Hepatocyte (in vitro differentiated cells): Measurements from ENCODE around the gene PDYN. TPM values are rescaled to one million over a fixed set of nuclear protein-coding genes. Genes with fewer than 3 reads are reported as not detected.

ENCODE experiments used
- DNase-seq: peaks from one replicate; pipeline ENCODE4 v3.0.0-alpha.2; 2016; ENCODE audit warnings: low spot score
- H2AFZ ChIP-seq: fragments of 200-600 bp; sonication (generic); 2 replicates; pipeline ENCODE4 v1.6.0; 2016; ENCODE audit warnings: antibody characterized with exemption, mild to moderate bottlenecking
- H3K27ac ChIP-seq: fragments of 200-600 bp; sonication (generic); 2 replicates; pipeline ENCODE4 v1.5.1; 2016; ENCODE audit warnings: mild to moderate bottlenecking
- H3K27me3 ChIP-seq: fragments of 200-600 bp; sonication (generic); 2 replicates; pipeline ENCODE4 v1.6.1; 2016
- H3K36me3 ChIP-seq: fragments of 200-600 bp; sonication (generic); replicated peaks from 2 replicates; pipeline ENCODE4 v1.5.1; 2016; ENCODE audit warnings: low read depth; ENCODE audit not compliant: insufficient read depth
- H3K4me1 ChIP-seq: fragments of 200-600 bp; sonication (generic); 2 replicates; pipeline ENCODE4 v1.5.1; 2016; ENCODE audit warnings: mild to moderate bottlenecking, moderate library complexity; ENCODE audit not compliant: insufficient read depth
- H3K4me2 ChIP-seq: fragments of 200-600 bp; sonication (generic); 2 replicates; pipeline ENCODE4 v1.6.0; 2016
- H3K4me3 ChIP-seq: fragments of 200-600 bp; sonication (generic); 2 replicates; pipeline ENCODE4 v1.5.1; 2016; ENCODE audit warnings: mild to moderate bottlenecking
- H3K79me2 ChIP-seq: fragments of 200-600 bp; sonication (generic); 2 replicates; pipeline ENCODE4 v1.6.0; 2017; ENCODE audit warnings: mild to moderate bottlenecking
- H3K9me2 ChIP-seq: fragments of 200-600 bp; sonication (generic); replicated peaks from 2 replicates; pipeline ENCODE4 v1.6.0; 2017; ENCODE audit warnings: mild to moderate bottlenecking; ENCODE audit not compliant: insufficient read depth
- H3K9me3 ChIP-seq: fragments of 200-600 bp; sonication (generic); 2 replicates; pipeline ENCODE4 v1.5.1; 2016; ENCODE audit warnings: low read depth, mild to moderate bottlenecking
- H4K20me1 ChIP-seq: fragments of 200-600 bp; sonication (generic); 2 replicates; pipeline ENCODE4 v1.6.0; 2016; ENCODE audit warnings: mild to moderate bottlenecking; ENCODE audit not compliant: insufficient read depth, poor library complexity, severe bottlenecking
- CTCF ChIP-seq: fragments of 200-600 bp; sonication (generic); IDR thresholded peaks from 2 replicates; pipeline ENCODE4 v1.5.1; 2016; ENCODE audit warnings: antibody characterized with exemption, mild to moderate bottlenecking; ENCODE audit not compliant: poor library complexity
- EZH2 ChIP-seq: fragments of 200-600 bp; sonication (generic); IDR thresholded peaks from 2 replicates; pipeline ENCODE4 v1.6.1; 2016; ENCODE audit warnings: antibody characterized with exemption, mild to moderate bottlenecking, borderline replicate concordance
- EZH2phosphoT487 ChIP-seq: fragments of 200-600 bp; sonication (generic); IDR thresholded peaks from one replicate; pipeline ENCODE4 v1.6.1; 2018; ENCODE audit warnings: antibody characterized with exemption, mild to moderate bottlenecking, low read depth, moderate library complexity; ENCODE audit not compliant: unreplicated experiment, severe bottlenecking
- whole genome bisulfite sequencing: methylation state at CpG from one replicate; pipeline ENCODE4 v1.1.6; 2016; ENCODE audit warnings: low lambda C conversion rate; ENCODE audit errors: missing lambda C conversion rate; 5-methylcytosine and 5-hydroxymethylcytosine counted together
- polyA plus RNA-seq: library from polyadenylated mRNA; unstranded; fragments of >200 nt; fragmentation: Nextera tagmentation; extraction: Ambion mirVana; gene quantifications from 2 replicates; pipeline ENCODE4 v1.2.1, GENCODE V29; 2016
- total RNA-seq: library from RNA; depleted of rRNA; stranded (reverse); fragments of >200 nt; gene quantifications from 2 replicates; pipeline ENCODE4 v1.2.3, GENCODE V29; 2014

The PDYN gene
- total and polyA plus RNA-seq, 2 experiments from 2014 or later: not detected

- no peaks in the 10 kb centered on the region for H3K9me2 ChIP-seq
- H3K79me2 ChIP-seq: no peaks in the 10 kb centered on the region
- H3K27ac ChIP-seq: no peak overlapping the region
- H3K27me3 ChIP-seq: peaks cover 11% of the 10 kb centered on the region
- no peaks in the 10 kb centered on the region for H3K36me3 ChIP-seq
- H3K4me3 ChIP-seq: no peak overlapping the region
- TF ChIP-seq EZH2phosphoT487 (no peak), CTCF (no peak), EZH2 (no peak)
- H3K4me2 ChIP-seq: no peak overlapping the region
- H2AFZ ChIP-seq: no peak overlapping the region
- H4K20me1 ChIP-seq: no peaks in the 10 kb centered on the region
- DNase-seq: no peak
- 86% methylated on average over 7 of the region's 7 CpGs for WGBS
- no peaks in the 10 kb centered on the region for H3K9me3 ChIP-seq
- peaks cover 19% of the 10 kb centered on the region for H3K4me1 ChIP-seq
Observed at GRCh38 chr20:1942061-1942460, 51.8 kb downstream of the PDYN start.

DNA sequence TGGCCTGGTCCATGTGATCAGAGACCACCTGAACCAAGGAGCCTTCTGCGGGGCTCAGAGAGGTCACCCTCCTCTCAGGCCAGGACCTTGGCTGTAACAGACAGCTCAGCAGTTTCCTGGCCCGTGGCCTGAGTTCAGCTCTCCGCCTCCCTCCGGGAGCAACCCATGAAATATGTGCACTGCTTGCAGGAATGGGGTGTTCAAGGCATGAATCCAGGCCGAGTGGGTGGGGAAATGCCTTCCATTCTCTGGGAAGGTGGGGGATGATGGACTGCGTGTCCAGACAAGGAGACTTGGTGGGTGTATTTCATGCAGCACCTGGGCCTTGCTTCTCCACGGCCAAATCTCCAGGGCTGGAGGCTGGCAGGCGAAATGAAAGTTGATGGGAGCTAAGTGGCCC lies 52.6 kb downstream of the PDYN start:
- DNase-seq: no peak
- TF ChIP-seq EZH2: no peak
- TF ChIP-seq CTCF: no peak
- no peak for TF ChIP-seq EZH2phosphoT487
- Histone ChIP-seq H3K4me1 (peaks cover 12% of the 10 kb centered on the region), H3K79me2 (no peaks in the 10 kb centered on the region), H3K4me3 (no peak overlapping the region), H4K20me1 (no peaks in the 10 kb centered on the region), H2AFZ (no peak overlapping the region), H3K36me3 (no peaks in the 10 kb centered on the region), H3K27me3 (peaks cover 9% of the 10 kb centered on the region), H3K9me3 (no peaks in the 10 kb centered on the region), H3K27ac (no peak overlapping the region), H3K9me2 (no peaks in the 10 kb centered on the region), H3K4me2 (no peak overlapping the region)
- 85% methylated on average over 8 of the region's 8 CpGs for WGBS

- TF ChIP-seq CTCF (no peak), EZH2 (no peak), EZH2phosphoT487 (no peak)
- DNase-seq: no peak
- no peaks in the 10 kb centered on the region for H3K36me3 ChIP-seq
- H3K27ac ChIP-seq: no peak overlapping the region
- H3K9me3 ChIP-seq: no peaks in the 10 kb centered on the region
- H3K4me2 ChIP-seq: no peak overlapping the region
- H3K27me3 ChIP-seq: peaks cover 3% of the 10 kb centered on the region
- no peak overlapping the region for H2AFZ ChIP-seq
- 91% methylated on average over 5 of the region's 5 CpGs for WGBS
- no peaks in the 10 kb centered on the region for H4K20me1 ChIP-seq
- H3K4me3 ChIP-seq: no peak overlapping the region
- H3K79me2 ChIP-seq: no peaks in the 10 kb centered on the region
- H3K9me2 ChIP-seq: no peaks in the 10 kb centered on the region
- peaks cover 17% of the 10 kb centered on the region for H3K4me1 ChIP-seq
Observed at GRCh38 chr20:1940581-1940980, 53.3 kb downstream of the PDYN start.

DNA sequence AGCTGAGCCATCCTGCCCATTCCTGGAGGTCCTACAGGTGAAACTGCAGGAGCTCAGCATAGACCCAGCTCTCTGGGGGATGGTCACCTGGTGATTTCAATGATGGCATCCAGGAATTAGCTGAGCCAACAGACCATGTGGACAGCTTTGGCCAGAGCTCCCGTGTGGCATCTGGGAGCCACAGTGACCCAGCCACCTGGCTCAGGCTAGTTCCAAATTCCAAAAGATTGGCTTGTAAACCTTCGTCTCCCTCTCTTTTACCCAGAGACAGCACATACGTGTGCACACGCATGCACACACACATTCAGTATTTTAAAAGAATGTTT lies 54.6 kb downstream of the PDYN start:
- Histone ChIP-seq H4K20me1 (no peaks in the 10 kb centered on the region), H3K27ac (no peak overlapping the region), H3K4me3 (no peak overlapping the region), H3K4me1 (peaks cover 25% of the 10 kb centered on the region), H2AFZ (no peak overlapping the region), H3K27me3 (no peaks in the 10 kb centered on the region), H3K4me2 (no peak overlapping the region), H3K79me2 (no peaks in the 10 kb centered on the region), H3K9me3 (no peaks in the 10 kb centered on the region), H3K36me3 (no peaks in the 10 kb centered on the region), H3K9me2 (no peaks in the 10 kb centered on the region)
- no peak for TF ChIP-seq CTCF
- TF ChIP-seq EZH2: no peak
- WGBS: 94% methylated on average over 4 of the region's 4 CpGs
- DNase-seq: no peak
